GM12873 (cell line): ENCODE data around the gene ASIC5.

Experiments
- TF ChIP-seq, protein P1 (sequence below): IDR thresholded peaks from 2 replicates; pipeline ENCODE4 v1.5.1; 2012; ENCODE audit warnings: low read depth, mild to moderate bottlenecking, moderate library complexity, low read length, control low read depth; ENCODE audit not compliant: insufficient read depth; ENCODE audit errors: missing control alignments

ASIC5 gene, protein sequence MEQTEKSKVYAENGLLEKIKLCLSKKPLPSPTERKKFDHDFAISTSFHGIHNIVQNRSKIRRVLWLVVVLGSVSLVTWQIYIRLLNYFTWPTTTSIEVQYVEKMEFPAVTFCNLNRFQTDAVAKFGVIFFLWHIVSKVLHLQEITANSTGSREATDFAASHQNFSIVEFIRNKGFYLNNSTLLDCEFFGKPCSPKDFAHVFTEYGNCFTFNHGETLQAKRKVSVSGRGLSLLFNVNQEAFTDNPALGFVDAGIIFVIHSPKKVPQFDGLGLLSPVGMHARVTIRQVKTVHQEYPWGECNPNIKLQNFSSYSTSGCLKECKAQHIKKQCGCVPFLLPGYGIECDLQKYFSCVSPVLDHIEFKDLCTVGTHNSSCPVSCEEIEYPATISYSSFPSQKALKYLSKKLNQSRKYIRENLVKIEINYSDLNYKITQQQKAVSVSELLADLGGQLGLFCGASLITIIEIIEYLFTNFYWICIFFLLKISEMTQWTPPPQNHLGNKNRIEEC

DNA sequence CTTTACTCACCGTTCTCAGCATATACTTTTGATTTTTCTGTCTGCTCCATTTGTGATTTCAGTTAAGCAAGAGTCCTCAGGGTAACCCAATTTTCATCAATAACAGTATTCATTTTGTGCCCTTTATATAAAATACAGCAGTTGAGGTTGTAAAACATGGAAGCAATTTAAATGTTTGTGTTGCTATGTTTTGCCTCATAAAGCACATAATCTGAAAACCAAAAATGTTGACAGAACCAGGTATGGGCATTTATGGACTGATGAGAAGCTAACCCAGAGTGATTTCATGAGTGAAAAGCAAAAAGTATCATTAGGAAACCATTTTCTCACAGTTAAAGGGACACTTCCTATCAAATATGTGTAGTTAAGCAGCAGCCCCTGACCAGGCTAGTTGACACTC lies at the start of gene ASIC5:
Gene ASIC5, minus strand, starts transcription at position 101 of the 400 bp plus-strand sequence. Its CDS starts 51 bp downstream, at position 50.
- TF ChIP-seq, protein P1, sequence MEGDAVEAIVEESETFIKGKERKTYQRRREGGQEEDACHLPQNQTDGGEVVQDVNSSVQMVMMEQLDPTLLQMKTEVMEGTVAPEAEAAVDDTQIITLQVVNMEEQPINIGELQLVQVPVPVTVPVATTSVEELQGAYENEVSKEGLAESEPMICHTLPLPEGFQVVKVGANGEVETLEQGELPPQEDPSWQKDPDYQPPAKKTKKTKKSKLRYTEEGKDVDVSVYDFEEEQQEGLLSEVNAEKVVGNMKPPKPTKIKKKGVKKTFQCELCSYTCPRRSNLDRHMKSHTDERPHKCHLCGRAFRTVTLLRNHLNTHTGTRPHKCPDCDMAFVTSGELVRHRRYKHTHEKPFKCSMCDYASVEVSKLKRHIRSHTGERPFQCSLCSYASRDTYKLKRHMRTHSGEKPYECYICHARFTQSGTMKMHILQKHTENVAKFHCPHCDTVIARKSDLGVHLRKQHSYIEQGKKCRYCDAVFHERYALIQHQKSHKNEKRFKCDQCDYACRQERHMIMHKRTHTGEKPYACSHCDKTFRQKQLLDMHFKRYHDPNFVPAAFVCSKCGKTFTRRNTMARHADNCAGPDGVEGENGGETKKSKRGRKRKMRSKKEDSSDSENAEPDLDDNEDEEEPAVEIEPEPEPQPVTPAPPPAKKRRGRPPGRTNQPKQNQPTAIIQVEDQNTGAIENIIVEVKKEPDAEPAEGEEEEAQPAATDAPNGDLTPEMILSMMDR: no peak

DNA sequence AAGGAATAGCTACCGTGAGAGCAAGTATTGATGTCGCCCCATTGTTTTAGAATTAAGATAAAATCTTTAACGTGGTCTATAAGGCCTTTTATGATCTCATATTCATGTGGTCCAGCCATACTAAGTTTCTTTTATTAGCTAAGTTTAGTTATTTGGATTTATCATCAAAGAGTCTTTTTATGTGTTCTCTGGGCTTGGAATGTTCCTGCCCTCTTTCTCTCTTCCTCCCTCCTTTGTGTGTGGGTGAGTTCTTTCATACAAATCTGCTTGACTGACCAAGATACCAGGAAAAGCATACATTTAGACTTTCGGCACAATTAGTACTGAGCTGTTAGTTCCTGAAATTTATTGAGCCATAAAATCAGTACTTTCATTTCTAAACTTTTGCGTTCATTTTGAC lies 48.7 kb upstream of the ASIC5 start:
- TF ChIP-seq, protein P1: no peak

DNA sequence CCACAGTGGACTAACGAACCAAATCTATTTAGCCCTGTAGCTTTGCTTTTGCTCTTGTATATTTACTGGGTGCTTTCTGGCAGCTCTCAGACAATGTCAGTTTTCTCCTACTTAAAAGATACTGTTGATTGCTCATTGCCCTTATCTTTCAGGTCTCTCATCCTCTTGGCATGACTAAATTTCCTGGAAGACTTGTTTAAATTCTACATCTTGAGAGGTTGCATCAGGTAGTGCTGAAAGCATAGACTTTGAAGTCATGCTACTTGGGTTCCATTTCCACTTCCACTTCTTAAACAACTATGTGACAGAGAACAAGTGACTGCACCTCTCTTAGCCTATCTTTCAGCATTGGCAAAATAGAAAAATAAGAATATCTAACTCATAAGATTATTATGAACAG lies 45.8 kb upstream of the ASIC5 start:
- TF ChIP-seq, protein P1: no peak

DNA sequence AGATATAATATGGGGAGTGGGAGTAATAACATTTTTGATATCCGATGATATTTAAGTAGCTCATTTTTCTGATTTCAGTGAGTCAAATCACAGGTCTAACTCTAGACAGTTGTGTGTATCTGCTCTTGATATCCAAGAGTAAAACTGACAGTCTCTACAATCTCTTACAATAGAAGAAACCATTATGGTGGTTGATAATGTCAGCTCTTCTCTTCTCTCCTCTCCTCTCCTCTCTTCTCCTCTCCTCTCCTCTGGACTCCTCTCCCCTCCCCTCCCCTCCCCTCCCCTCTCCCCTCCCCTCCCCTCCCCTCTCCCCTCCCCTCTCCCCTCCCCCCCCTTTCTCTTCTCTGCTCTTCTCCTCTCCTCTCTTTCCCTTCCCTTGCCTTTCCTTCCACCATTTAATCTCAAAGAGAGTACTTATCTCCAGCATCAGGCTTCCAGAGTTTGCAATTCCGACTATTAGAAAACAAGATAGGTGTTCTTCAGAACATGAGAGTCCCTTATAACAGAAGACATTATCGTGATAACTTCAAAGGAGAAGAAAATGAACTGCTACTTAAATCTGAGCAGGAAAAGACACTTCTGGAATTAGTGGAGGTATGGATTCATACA lies 43.6 kb upstream of the ASIC5 start:
- TF ChIP-seq, protein P1: no peak

DNA sequence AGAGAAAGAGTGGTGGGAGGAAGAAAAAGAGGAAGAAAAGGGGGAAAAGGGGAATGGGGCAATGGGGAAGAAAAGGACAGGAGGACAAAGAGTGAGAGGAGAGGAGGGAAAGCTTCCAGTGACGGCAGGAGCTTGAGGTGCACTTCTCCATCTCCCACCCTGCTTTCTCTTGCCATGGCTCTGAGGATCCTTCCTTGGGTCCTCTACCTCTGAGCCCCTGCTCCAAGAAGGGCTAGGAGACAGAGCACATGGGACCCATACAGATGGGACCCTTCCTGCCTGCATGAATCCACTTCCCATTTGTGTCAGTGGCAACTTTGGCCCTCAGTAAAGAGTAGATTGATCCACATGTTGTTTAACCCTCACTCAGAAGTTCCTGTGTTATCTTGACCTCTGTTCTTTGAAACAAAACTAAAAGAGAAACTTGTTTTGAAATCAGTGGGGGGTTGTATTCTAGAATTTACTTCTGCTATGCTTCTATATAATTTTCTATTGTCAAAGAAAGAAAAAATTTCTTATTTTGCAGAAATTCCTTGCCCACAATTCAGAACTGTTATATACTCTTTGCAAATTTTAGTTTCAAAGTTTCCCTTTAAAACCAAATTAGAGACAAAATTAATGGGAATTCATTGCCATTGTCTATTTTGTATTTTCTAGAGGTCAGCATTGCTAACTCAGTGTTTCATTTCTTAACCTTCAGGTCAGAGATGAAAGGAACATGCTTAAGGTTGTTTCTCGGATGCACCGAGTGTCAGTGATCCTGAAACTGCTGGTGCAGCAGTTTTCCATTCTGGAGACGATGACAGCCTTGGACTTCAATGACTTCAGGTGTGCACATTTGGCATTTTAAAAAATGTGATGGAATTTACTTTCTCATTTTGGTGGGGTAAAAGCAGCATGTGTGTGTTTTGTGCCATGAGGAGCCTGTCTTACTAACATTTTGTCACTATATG lies 42.4 kb upstream of the ASIC5 start:
- TF ChIP-seq, protein P1: no peak

DNA sequence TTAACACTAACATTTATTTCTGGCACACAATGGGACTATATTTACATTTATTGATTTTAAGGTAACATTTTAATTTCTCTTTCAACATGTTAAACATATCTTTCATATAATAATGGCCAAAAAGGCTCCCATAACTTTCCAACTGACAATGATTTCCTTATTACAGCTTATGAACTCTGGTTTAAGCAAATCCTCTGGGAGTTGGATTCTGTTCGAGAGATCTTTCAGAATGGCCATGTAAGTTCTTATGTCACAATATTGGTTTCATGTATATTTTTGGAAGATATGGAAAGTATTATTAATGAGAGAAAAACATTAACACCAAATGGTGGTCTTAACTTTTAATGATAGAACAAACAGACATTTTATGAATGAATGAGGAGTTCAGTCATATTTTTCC lies 41.5 kb upstream of the ASIC5 start:
- TF ChIP-seq, protein P1: no peak
